Stimulated activated CD8-positive, alpha-beta memory T cell treated with anti-CD3 and anti-CD28 coated beads, Interleukin-7, amount 100 ng/mL, for 4 hours (primary cell): ENCODE data around the gene TMEM269.

Experiments
- DNase-seq, 2 donors: peaks; one replicate each; pipeline ENCODE4 v3.0.0-alpha.2; 2020; ENCODE audit warnings: low read depth in 2 of 2

The TMEM269 gene, protein sequence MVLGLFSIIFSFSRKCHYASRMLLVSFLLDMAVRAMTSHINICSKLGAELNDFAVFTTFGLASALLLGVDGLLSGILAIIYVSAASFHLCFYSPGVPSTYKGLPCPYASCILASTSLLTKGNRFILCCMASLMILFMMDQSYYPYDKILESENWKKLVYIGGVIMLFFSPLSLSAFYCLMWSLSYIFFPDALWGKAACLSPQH

DNA sequence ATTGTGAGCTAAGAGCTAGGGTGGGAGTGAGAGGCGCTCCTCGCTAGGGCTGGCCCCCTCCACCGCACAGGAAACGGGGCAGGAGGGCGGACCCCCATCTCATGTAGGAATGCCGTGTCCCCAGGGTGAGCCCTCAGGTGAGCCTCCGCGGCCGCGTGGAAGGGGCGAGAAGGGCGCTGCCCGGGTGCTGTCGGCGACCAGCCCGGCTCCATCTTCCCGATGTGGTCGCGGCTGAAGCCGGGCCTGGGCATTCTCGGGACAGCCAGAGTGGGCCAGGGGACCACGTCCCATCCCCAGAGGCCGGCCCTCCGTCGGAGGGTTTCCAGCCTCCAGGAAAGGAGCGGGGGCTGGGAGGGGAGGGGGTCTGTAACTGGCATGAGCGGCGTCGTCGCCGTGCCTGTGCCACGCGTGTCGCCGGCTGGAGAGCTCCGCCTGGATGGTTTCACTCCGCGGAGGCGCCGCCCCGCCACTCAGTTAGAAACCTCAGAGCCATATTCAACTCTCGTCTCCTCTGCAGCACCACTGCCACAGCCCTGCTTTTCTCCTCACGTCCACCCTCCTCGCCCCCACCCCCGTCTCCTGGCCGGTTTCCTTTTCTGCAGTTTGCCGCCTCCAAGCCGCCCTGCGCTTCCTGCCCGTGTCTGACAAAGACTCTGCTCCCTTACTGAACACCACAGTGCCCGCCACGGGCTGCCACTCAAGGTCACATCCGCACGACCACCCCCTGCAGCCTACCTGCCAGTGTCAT, at the start of gene TMEM269:
Gene TMEM269 (plus strand): TSS at position 46 of the 748 bp plus-strand sequence. CDS start 4,903 bp downstream, outside the sequence.
- peak; percentile 8 to 29 for DNase-seq

DNA sequence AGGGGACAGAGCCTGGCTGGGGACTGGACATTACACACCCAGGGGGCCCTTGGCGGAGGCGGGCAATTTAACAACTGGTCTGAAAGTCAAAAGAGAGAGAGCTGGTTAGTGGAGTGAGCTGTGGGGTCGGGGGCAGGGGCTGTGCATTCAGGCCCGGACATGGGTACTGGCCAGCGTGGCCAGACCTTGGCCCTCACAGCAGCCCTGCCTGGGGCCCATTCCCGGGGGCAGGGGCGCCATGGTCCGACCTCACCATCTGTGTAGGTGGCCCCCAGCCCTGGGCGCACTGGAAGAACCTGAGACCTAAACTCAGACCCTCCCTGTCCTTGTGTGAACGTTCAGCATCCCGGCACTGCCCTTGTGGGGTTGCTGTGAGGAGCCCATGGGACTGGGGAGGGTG, 49.7 kb upstream of the TMEM269 start:
- DNase-seq, result no peak

DNA sequence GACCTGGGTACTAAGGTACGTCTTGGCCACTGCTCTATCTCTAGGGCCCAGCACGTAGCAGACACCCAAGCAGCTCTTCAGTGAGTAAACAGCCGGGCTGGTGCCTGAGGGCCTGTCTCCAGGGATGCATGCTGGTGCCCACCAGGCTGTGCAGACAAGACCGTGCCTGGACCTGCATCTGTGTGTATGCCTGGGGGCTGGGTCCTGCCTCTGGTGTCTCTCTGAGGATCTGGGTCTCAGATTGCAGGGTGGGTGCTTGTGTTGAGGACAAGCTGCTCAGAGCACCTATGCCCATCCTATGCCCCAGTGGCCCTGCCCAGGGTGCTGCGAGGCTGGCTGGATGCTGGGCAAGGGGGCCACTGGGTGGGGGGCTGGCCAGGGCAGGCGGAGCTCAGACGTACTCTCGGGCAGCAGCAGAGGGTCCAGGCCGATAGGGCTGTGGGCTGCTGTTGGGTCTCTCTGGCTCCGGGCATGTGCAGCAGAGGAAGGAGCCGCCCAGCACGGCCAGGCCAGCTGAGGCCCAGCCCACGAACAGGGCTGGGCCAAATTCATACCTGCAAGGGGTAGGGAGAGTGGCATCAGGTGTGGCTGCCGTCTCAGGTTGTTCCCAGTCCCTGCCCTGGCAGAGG, 49.2 kb upstream of the TMEM269 start:
- DNase-seq, result no peak

DNA sequence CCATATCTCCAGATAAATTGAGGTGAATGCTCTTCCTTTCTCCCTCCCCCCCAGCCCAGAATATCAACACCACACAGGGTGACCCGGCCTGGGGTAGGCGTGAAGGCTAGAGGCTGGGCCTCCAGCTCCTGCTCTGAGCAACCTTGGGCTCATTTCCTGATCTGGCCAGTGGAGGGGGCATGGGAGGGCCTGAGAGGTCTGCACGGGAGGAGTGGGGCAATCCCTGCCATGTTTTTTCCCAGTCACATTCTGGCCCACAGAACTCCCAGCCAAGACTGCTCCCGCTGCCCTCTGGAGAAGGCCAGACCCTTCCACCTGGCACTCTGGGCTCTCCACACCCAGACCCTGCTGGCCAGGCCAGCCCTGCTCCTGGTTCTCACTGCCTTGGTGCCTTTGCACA, 48.6 kb upstream of the TMEM269 start:
- no peak for DNase-seq

DNA sequence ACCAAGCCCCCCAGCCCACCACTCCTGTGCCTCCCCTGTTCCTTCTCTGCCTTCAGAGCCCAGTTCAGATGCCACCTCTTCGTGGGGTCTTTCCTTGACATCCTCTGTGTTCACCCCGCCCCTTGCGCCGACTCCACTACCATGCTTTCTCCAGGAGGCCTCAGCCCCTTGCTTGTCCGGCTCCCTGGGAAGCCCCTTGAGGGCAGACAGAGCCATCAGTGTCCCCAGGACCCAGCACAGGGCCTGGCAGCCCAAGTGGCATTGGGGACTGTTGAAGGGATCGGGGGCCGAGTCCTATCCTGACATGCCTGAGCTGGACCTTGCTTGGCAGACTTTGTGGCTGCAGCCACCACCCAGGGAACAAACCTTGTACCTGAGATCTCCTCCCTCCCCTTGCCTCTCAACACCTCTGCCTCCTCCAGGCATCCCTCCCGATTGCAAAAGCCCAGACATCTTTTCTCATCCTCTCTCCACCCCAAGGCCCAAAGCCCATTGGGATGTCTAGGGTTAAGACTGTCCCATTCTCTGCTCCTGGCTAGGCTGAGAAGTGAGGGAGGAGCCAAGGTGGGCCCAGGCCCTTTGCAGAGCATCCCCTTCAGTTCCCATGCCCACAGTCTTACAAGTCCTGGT, 48.1 kb upstream of the TMEM269 start:
- no peak for DNase-seq

DNA sequence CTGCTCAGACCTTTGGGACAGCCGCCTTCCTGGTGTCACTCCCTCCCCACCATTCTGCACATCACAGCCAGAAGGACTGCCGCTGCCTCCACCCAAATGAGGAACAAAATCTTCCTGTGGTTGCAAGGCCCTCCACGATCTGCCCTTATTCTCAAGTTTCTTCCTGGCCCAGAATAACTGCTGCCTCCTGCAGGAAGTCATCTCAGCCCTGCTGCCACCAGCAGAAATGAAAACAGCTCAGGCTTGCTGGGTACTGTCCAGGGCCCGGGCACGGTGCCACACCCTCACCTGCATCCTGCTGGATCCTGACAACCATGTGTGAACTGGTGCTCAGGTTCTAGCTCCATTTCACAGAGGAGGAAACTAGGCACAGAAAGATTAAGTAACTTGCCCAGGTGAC, 47.5 kb upstream of the TMEM269 start:
- no peak for DNase-seq

DNA sequence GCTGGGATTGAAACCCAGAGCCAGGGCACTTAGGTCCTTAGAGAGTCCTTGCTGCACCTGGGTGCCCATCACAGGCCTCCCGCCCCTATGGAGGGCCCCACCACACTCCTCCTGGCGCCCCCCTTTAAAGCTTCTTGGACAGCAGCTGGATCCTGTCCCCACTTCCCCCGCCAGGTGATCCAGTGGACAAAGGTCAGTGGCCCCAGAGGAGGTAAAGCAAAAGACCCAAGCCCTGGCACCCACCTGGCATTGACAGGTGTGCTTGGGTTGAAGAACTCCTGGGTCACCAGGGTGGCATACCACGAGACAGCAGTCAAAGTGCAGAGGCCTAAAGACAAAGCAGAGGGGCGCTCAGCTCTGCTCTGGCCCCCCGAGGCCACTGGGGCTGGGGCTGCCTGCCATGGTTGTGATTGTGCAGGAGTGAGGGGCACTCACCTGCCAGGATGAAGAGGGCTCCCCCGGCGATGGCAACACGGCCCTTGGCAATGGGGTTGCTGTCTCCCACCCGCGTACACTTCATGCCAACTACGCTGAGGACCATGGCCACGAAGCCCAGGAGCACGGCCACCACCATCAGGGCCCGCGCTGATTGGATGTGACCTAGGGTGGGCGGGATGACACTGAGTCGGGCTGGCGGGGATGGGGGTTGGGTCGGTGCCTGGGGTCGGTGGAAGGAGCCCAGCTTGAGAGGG, 46.7 kb upstream of the TMEM269 start:
- DNase-seq, result no peak

DNA sequence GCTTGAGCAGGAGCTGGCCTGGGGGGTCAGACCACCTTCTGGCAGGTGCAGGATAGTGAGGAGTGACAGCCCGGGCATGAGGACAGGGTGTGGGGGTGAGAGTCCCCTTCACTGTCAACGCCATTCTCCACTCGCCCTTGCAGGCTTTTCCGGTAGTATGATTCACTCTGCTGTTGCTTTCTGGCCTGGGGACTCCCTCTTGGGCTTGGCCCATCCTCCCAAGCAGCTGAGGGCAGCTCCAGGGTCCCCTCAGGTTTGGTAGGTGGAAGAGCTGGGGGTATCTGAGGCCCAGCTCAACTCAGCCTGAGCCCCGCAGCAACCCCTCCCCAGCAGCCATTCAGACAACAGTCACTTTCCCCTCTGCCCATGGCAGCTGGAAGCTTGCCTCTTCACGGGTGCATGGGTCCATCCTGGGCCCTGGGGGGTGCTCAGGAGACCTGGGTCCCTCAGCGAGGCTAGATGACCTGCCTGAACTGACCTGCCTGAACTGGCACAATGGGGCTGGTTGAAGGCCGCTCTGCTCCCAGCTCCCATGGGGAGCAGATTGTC, 46.0 kb upstream of the TMEM269 start:
- DNase-seq, result no peak

DNA sequence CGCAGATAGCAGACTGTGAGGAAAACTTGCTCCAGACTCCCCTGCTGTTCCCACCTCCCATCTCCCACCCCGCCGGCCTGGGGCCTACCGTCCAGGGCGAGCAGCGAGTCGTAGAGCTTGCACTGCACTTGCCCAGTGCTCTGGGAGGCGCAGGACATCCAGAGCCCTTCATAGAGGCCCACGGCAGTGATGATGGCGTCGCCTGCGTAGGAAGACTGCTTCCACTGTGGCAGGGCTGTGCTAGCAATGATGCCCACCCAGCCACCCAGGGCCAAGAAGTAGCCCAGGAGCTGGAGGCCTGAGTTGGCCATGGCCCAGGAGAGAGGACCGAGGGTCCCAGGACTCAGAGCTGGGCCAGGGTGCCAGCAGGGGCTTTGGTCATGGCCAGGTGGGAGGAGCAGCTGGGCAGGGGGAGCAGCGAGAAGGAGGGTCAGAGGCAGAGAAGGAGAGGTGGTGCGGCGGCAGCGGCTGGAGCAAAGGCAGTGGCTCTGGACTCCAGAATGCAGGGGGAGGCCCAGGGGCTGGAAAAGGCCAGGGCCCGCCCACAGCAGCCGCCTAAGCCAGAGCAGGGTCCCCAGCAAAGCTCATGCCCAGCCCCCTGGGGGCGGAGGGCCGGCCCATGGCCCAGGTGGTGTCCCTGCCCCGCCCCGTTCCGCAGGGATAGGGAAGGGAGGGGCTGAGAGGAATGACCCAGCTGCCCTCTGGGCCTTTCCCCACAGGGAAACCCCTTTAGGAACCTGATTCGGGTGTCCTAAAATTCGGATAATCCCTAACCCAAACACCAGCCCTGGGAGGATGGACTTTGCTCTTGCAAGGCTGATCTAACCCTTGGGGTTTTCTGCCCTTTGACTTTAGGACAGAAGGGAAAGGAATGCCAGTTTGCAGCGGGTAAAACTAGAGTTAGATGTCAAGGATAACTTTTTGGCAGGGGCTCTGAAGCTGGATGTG, 44.8 kb upstream of the TMEM269 start, which contains the start of gene CLDN19:
Gene CLDN19 (minus strand): TSS at position 484 of the 948 bp plus-strand sequence. CDS start 173 bp downstream, at position 311.
- no peak for DNase-seq

DNA sequence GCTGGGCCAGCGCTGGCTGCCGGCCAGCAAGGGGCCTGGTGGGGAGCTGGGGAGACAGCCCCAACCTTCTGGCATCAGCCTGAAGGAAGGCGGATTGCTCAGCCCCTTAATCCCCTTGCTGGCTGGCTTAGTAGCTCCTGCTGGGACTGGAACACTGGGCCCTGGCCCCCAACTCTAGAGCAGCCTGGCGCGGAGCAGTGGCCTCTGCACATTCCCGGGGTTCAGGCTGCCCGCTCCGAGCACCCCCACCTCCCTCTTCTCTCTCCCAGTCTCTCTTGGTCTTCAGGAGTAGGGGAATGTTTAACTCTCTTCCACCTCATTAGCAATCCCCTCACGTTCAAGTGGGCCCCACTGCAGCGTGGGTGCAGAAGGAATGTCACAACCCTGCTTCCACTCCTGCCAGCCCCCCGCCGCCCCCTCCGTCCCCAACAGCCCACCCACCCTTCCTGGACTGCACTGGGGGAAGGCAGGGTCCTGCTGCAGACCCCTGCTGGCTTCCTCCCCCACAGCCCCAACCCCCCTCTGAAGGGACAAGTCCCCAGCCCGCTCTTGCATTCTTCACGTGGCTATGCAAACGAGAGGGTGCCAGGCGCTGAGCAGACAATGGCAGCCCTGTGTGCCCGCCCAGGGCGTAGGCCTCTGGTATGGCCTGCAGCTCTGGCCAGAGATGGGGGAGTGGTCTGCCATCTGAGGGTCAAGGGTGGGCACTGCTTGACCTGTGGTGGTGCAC, 43.8 kb upstream of the TMEM269 start:
- no peak for DNase-seq

DNA sequence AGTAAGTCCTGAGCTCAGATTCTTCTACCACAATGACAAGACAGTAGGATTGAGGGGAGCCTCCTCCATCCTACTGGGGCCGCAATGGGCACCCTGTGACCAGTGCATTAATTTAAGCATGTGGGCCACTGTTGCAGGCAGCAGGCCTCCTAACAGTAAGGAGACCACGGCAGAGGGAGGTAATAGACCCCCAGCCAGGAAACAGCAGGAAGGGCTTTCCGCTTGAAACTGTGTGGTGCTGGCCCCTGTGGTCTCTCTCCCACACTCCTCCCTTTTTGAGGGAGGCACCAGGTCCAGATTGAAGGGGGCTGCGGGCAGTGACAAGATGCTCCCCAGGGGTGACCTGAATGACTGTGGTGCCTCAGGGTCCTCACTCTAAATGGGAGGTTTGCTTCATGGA, 43.1 kb upstream of the TMEM269 start:
- no peak for DNase-seq

DNA sequence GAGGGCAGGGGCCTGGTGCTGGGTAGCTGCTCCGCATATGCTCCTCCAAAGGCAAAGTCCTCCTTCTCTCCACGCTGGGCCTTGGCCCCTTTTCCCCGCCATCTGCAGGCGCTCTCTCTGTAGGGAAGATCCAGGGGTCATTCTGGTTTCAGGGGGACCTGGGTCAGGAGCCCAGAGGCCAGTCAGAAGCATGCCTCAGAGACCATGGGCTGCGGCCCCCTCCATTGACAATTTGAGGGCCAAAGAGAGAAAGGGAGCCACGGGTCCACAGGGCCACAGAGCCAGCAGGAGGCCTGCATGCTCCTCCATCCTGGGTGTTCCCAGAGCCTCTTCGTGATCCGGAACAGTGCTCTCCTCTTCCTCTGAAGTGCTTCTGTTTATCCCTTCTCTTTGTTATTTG, 42.6 kb upstream of the TMEM269 start:
- DNase-seq, result no peak

DNA sequence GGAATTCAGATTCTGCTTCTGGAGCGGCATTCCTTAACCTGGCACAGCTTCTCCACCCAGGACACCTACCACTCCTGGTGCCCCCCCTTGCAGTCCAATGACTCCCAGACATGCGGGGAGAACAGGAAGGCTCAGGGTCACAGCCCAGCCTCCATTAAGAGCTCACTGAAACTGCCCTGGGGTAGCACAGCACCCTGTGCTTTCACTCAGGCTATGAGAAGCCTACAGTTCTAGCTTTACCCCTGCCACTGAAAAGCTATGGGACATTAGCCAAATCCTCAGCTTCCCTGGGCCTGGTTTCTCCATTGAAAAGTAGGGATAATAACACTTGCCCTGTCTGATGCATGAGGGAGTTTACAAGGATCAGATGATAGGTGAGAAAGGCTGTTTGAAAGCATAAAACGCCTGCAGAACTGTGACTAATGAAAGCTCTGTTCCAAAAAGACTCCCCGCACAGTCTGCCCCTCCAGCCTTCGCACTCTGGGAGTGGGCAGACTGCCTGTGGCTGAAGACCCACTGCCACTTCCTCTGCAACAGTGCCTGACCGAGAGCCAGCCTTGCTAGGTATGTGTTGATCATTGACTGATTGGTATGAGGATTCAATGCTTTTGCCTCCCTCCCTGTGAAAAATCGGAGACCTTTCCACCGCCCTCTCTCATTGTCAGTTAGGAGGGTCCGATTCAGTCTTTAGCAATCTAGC, 42.0 kb upstream of the TMEM269 start:
- no peak for DNase-seq

DNA sequence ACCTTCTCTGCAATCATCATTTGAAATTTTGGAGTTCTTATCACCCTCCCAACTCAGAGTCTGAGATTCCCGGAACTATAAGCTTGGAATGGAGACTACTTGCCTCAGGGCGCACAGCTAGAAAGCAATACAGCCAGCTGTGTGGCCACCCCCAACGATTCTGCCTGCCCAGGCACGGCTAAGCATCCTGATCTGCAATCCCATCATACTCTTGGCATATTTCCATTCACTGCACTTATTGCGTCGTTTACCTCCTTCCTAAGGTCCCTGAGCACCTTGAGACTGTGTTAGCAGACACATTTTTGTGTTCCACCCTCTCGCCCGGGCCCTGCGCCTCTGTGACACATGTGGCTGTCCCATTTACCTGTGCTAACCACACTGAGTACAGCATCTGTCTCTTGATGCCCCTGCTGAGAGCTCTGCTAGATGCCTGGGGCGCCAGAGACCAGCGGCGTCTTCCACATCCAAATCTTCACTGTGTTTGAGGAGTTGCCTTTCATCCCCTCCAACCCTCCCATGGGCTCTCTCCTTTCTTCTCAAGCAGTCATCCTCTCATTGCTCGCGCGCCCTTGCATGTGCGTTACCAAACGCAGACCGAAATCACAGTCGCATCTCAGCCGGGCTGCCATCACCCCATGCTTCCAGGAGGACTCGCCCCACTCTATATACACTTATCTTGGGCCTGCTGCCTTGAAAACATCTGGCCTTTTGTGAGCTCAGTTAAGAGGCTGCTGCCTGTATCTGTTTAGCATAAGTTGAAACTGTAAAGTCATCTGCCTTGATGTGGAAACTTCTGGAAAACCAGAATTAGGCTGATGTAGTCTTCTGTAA, 41.3 kb upstream of the TMEM269 start:
- DNase-seq, result no peak

DNA sequence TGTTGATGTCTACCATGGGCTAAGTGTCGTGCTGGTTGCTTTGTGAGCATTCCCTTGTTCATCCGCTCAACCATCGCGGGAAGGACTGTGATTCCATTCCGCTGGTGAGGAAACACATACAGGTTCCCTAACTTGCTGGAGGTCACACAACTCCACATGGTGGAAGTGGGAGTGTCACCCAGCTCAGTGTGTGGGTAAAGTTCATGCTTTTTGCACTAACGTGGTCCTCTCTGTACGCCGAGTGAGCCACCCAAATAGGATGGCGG, 40.7 kb upstream of the TMEM269 start:
- DNase-seq, result no peak

DNA sequence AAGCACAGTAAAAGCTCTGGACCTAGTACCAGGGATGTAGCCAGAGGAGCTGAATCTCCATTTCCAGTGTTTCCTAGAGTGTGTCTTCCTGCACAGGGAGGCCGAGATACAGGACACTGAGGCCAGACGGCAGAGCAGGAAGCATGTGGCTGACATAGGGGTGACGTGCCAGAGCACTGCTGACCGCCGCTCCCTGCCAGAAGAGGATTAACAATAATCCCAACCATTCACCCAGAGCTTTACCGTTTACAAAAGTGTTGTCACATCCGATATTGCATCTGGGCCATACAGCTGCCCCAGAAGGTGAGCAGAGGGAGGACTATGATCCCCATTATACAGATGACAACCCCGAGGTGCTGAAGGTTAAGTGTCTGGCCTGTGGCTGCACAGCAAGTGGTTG, 38.9 kb upstream of the TMEM269 start:
- no peak for DNase-seq

DNA sequence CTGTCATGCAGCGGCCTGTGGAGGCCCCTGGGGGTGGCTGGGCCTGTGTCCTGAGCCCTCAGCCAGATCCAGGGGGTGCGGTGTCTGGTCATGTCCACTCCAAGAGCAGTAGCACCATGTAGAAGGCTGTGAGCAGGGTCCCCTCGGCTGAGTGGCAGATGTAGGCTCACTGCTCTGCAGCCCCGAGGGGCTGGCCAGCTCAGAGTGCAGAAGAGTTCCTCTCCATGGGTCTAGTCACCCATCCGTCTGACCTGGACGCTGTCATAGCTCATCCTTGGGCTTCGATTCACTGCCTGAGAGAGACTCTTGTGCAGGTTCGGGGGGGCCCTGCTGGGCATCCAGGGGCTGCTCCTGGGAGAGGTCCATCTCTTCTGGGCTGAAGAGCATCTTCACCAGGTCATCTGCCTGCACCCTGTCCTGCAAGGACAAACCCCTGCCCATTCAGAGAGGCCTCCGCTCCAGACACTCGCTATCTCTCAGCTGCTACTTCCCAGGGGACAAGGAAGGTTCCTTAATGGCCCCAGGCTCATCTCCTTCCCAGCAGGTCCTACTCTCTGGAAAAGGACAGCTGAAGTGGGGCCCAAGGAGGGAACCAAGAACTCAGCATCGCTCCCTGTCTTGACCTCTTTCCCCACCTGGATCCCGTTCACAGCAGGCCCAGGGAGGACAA, 38.2 kb upstream of the TMEM269 start:
- DNase-seq, result no peak

DNA sequence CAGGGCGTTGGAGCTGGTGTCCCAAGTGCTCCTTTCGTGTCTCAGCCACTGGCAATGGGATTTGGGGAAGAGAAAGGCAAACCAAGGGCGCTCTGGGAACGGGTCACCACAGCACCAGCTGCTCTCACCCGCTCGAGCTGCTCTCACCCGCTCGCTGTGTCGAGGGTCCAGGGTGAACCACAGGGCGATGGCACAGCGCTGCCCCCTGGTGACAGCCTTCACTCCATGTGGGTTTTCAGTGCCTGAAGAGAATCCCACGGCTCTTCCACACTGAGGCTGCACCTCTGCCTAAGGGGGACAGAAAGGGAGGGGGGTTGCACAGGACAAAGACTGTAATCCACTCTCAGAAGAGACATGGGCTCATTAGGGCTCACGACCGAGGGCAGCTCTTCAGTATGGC, 37.7 kb upstream of the TMEM269 start:
- peak in 1 of 2 donors; percentile 15 for DNase-seq
